ENCODE measurements around the gene ABL2.
"Not testable (repeated sequence)": the region's sequence is repeated elsewhere in the genome, so short reads cannot be mapped to it uniquely, and the experiment has no call there.

The ABL2 gene

DNA sequence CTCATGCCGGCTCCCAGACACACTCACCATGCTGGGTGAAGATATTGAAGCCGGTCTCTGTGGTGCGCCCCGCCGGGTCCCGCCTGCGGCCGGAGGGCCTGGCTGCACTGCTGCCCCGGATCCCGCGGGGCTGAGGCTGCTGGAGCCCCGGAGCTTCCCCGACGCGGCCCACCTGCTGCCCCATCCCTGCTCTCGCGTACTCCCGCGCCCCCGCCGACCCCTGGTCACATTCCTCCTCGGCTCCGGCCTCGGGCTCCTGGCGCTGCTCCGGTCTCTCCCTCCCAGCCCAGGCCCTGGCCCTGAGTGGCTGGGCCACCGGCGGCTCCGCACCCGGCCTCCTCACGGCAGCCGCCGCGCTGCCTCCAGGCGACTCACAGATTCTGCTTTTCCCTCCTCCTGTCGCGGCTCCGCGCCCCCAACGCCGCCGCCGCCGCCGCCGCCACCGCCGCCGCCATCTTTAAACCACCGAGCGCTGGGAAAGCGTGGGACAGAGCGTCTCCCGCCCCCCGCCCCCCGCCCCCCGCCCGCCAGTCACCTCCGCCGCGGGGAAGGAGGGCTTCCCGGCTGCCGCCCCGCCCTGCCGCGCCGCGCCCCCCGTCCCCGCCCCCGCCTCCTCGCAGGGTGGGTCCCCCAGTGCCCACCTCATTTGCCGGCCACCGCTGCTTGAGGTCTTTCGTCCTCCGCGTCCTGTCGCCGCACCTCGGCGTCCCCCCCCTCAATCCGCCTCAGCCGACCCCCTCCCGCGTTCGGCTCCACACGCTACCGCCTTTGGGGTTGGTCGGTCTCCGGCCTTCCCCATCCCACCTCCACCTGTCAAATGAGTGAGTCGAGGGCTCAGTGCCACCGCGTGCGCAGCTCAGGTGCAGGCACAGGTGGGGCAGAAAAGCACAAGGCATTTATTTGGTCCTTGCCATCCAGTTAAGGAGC, at the start of gene ABL2:
TSS of gene ABL2 (minus strand) at position 464 of the 927 bp plus-strand sequence. CDS start at position 184, 280 bp downstream.
- H3K4me3 ChIP-seq (replicated peaks; ENCODE audit: low read depth, low read length), result peak within 1 kb of the TSS; percentile 89
- DNase-seq (ENCODE audit: extremely low read depth, insufficient read length), result peak; percentile 56
- no peaks in the 10 kb centered on the region for H3K36me3 ChIP-seq (ENCODE audit: control insufficient read depth, insufficient read depth, low read length)
- no peaks in the 10 kb centered on the region for H3K27me3 ChIP-seq (replicated peaks; ENCODE audit: control insufficient read depth, insufficient read depth, low read length)
- TF ChIP-seq, protein P1, sequence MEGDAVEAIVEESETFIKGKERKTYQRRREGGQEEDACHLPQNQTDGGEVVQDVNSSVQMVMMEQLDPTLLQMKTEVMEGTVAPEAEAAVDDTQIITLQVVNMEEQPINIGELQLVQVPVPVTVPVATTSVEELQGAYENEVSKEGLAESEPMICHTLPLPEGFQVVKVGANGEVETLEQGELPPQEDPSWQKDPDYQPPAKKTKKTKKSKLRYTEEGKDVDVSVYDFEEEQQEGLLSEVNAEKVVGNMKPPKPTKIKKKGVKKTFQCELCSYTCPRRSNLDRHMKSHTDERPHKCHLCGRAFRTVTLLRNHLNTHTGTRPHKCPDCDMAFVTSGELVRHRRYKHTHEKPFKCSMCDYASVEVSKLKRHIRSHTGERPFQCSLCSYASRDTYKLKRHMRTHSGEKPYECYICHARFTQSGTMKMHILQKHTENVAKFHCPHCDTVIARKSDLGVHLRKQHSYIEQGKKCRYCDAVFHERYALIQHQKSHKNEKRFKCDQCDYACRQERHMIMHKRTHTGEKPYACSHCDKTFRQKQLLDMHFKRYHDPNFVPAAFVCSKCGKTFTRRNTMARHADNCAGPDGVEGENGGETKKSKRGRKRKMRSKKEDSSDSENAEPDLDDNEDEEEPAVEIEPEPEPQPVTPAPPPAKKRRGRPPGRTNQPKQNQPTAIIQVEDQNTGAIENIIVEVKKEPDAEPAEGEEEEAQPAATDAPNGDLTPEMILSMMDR (IDR thresholded peaks at IDR 0.05; ENCODE audit: insufficient read depth, low read length, poor library complexity, severe bottlenecking), result no peak

GRCh38 chr1:179278920-179279319, 49.4 kb upstream of the ABL2 start:
- DNase-seq (ENCODE audit: extremely low read depth, insufficient read length), result no peak
- no peaks in the 10 kb centered on the region for H3K27me3 ChIP-seq (replicated peaks; ENCODE audit: control insufficient read depth, insufficient read depth, low read length)
- H3K4me3 ChIP-seq (replicated peaks; ENCODE audit: low read depth, low read length), result no peak overlapping the region
- no peaks in the 10 kb centered on the region for H3K36me3 ChIP-seq (ENCODE audit: control insufficient read depth, insufficient read depth, low read length)
- TF ChIP-seq, protein P1 (IDR thresholded peaks at IDR 0.05; ENCODE audit: insufficient read depth, low read length, poor library complexity, severe bottlenecking), result no peak

- H3K36me3 ChIP-seq (ENCODE audit: control insufficient read depth, insufficient read depth, low read length); DNase-seq (ENCODE audit: extremely low read depth, insufficient read length); H3K4me3 ChIP-seq (replicated peaks; ENCODE audit: low read depth, low read length); H3K27me3 ChIP-seq (replicated peaks; ENCODE audit: control insufficient read depth, insufficient read depth, low read length): not testable (repeated sequence)
Measured at GRCh38 chr1:179274424-179274823, 44.9 kb upstream of the ABL2 start.

GRCh38 chr1:179269071-179269470, 39.6 kb upstream of the ABL2 start:
- DNase-seq (ENCODE audit: extremely low read depth, insufficient read length), result no peak
- TF ChIP-seq, protein P1 (IDR thresholded peaks at IDR 0.05; ENCODE audit: insufficient read depth, low read length, poor library complexity, severe bottlenecking), result no peak
- Histone ChIP-seq H3K36me3 (ENCODE audit: control insufficient read depth, insufficient read depth, low read length) (no peaks in the 10 kb centered on the region), H3K27me3 (replicated peaks; ENCODE audit: control insufficient read depth, insufficient read depth, low read length) (no peaks in the 10 kb centered on the region), H3K4me3 (replicated peaks; ENCODE audit: low read depth, low read length) (no peak overlapping the region)

GRCh38 chr1:179264507-179264906, 35.0 kb upstream of the ABL2 start:
- TF ChIP-seq, protein P1 (IDR thresholded peaks at IDR 0.05; ENCODE audit: insufficient read depth, low read length, poor library complexity, severe bottlenecking), result no peak
- Histone ChIP-seq H3K4me3 (replicated peaks; ENCODE audit: low read depth, low read length) (no peak overlapping the region), H3K27me3 (replicated peaks; ENCODE audit: control insufficient read depth, insufficient read depth, low read length) (no peaks in the 10 kb centered on the region), H3K36me3 (ENCODE audit: control insufficient read depth, insufficient read depth, low read length) (no peaks in the 10 kb centered on the region)
- DNase-seq (ENCODE audit: extremely low read depth, insufficient read length), result no peak

- TF ChIP-seq, protein P1 (IDR thresholded peaks at IDR 0.05; ENCODE audit: insufficient read depth, low read length, poor library complexity, severe bottlenecking), result no peak
- Histone ChIP-seq H3K36me3 (ENCODE audit: control insufficient read depth, insufficient read depth, low read length) (no peaks in the 10 kb centered on the region), H3K27me3 (replicated peaks; ENCODE audit: control insufficient read depth, insufficient read depth, low read length) (no peaks in the 10 kb centered on the region), H3K4me3 (replicated peaks; ENCODE audit: low read depth, low read length) (no peak overlapping the region)
- no peak for DNase-seq (ENCODE audit: extremely low read depth, insufficient read length)
Measured at GRCh38 chr1:179263121-179263520, 33.6 kb upstream of the ABL2 start.

Data from GM06990 (cell line).